ENCODE results near the gene THBD. TPM values are rescaled to one million over a fixed set of nuclear protein-coding genes. Genes with fewer than 3 reads are reported as not detected.

Gene THBD
- total RNA-seq, 4 donors from 2014 or later = 17.8 to 38.2 (median 26.8) TPM

- no peak for TF ChIP-seq CTCF (IDR thresholded peaks at IDR 0.05; ENCODE audit: low read depth)
These were observed 11.2 kb upstream of the THBD start for GRCh38 chr20:23060629-23061028.

GRCh38 chr20:23059846-23060245 is 10.4 kb upstream of the THBD start:
- no peak for TF ChIP-seq CTCF (IDR thresholded peaks at IDR 0.05; ENCODE audit: low read depth)

- no peak for TF ChIP-seq CTCF (IDR thresholded peaks at IDR 0.05; ENCODE audit: low read depth)
These were observed 9.5 kb upstream of the THBD start for GRCh38 chr20:23059001-23059400.

GRCh38 chr20:23058240-23058639 is 8.8 kb upstream of the THBD start:
- TF ChIP-seq CTCF (IDR thresholded peaks at IDR 0.05; ENCODE audit: low read depth) = no peak

- no peak for TF ChIP-seq CTCF (IDR thresholded peaks at IDR 0.05; ENCODE audit: low read depth)
These were observed 3.4 kb upstream of the THBD start for GRCh38 chr20:23052904-23053303.

GRCh38 chr20:23050847-23051627 is 1.6 kb upstream of the THBD start:
- TF ChIP-seq CTCF (IDR thresholded peaks at IDR 0.05; ENCODE audit: low read depth) = no peak

GRCh38 chr20:23050076-23050838 is 785 bp upstream of the THBD start:
- no peak for TF ChIP-seq CTCF (IDR thresholded peaks at IDR 0.05; ENCODE audit: low read depth)
